22Rv1 (cell line): Measurements from ENCODE around the gene NOC2L.

Experiments
- ZFX ChIP-seq: fragments of 450-650 bp; IDR thresholded peaks from 2 replicates; pipeline ENCODE4 v1.6.1; 2017; ENCODE audit warnings: antibody characterized with exemption, borderline replicate concordance
- TF ChIP-seq, protein P1 (sequence below): fragments of 450-650 bp; IDR thresholded peaks from 2 replicates; pipeline ENCODE4 v1.5.1; 2017; ENCODE audit warnings: mild to moderate bottlenecking

- TF ChIP-seq, protein P1, sequence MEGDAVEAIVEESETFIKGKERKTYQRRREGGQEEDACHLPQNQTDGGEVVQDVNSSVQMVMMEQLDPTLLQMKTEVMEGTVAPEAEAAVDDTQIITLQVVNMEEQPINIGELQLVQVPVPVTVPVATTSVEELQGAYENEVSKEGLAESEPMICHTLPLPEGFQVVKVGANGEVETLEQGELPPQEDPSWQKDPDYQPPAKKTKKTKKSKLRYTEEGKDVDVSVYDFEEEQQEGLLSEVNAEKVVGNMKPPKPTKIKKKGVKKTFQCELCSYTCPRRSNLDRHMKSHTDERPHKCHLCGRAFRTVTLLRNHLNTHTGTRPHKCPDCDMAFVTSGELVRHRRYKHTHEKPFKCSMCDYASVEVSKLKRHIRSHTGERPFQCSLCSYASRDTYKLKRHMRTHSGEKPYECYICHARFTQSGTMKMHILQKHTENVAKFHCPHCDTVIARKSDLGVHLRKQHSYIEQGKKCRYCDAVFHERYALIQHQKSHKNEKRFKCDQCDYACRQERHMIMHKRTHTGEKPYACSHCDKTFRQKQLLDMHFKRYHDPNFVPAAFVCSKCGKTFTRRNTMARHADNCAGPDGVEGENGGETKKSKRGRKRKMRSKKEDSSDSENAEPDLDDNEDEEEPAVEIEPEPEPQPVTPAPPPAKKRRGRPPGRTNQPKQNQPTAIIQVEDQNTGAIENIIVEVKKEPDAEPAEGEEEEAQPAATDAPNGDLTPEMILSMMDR: no peak
- no peak for TF ChIP-seq ZFX
Observed at GRCh38 chr1:941015-941587, 18.0 kb downstream of the NOC2L start.
